GM21360 (cell line): Measurements from ENCODE around the gene GHR.

ENCODE experiments used
- ATAC-seq: cut with Tn5 transposase; IDR thresholded peaks from one replicate; pipeline ENCODE4 v1.9.1; 2021; ENCODE audit warnings: mild to moderate bottlenecking, moderate library complexity; ENCODE audit not compliant: unreplicated experiment

GHR gene

DNA sequence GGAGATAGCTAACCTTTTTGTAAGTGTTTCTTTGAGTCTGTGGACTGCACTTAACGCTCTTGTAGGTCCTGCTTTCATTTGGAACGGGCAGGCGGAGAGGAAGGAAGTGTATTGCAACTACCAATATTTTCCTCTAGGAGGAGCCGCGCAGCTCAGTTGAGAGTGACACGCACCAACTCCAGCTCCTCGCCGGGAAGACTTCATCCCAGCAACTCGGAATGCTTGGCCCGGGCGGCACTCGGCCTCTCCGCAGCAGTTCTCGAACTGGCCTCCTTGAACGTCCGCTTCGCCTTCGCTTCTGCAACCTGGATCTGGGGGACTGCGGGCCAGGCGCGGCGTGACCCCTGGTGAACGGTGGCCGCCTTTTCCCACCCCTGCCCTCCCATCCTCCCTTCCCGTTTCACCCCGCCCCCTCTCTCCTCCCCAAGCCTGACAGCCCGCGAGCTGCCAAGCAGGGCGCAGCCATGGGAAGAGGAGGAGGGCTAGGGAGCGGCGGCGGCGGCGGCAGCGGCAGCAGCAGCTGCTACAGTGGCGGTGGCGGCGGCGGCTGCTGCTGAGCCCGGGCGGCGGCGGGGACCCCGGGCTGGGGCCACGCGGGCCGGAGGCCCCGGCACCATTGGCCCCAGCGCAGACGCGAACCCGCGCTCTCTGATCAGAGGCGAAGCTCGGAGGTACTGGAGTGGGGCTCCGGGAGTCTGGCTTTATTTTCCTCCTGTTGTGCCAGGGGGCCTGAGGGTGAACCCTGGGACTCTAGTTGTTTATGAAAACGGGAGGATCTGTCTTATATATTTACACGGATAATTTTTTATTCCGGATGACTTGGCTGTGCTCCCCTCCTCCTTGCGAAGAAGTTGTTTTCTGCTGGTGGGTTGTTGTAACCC, at the start of gene GHR:
Gene GHR (plus strand): TSS at position 155 of the 881 bp plus-strand sequence. CDS start 142,436 bp downstream, outside the sequence.
- peak; percentile 84 for ATAC-seq

GRCh38 chr5:42374679-42375273, 48.5 kb upstream of the GHR start:
- no peak for ATAC-seq

- ATAC-seq, result no peak
These were observed 45.7 kb upstream of the GHR start for GRCh38 chr5:42377496-42377895.

- no peak for ATAC-seq
These were observed 41.3 kb upstream of the GHR start for GRCh38 chr5:42381973-42382372.

- no peak for ATAC-seq
These were observed 35.7 kb upstream of the GHR start for GRCh38 chr5:42387563-42387962.

- no peak for ATAC-seq
These were observed 33.1 kb upstream of the GHR start for GRCh38 chr5:42390115-42390514.

GRCh38 chr5:42392917-42393316, 30.3 kb upstream of the GHR start:
- no peak for ATAC-seq

DNA sequence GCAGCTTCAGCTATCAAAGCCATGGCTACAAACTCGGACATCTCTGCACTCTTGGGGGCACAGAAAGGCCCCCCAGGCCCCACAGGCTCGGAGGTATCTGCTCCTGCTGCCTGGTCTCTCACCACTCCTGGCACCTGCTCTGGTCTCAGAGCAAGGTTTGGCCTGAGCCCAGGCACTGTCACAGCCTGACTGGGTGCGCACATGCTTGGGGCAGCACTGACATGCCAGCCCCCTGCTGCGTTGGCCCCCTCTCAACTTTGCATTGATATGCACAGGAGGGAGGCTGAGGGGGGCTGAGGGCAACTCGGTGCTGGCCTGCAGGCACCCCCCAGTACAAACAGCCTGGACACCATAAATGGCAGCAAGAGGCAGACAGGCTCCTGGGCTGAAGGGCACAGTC, 27.1 kb upstream of the GHR start:
- ATAC-seq, result no peak

DNA sequence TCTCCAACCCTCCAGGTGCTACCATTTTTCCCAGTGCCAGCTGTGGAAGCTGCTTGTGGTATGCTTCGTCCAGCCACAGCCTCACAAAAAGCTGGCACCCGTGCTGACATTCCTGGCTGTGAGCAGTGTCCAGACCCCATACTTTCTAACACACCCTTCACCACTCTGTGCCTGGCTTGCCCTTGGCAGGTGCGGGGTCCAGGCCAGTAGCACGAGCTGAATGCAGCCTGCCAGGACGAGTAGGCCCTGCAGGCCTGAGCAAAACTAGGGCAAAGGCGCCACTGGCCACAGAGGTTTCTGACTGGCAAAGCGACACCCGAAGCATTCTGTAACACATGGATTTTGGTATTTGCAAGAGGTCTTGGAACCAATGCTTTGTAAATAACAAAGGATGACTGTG, 26.0 kb upstream of the GHR start:
- no peak for ATAC-seq

GRCh38 chr5:42399702-42400101, 23.5 kb upstream of the GHR start:
- no peak for ATAC-seq

DNA sequence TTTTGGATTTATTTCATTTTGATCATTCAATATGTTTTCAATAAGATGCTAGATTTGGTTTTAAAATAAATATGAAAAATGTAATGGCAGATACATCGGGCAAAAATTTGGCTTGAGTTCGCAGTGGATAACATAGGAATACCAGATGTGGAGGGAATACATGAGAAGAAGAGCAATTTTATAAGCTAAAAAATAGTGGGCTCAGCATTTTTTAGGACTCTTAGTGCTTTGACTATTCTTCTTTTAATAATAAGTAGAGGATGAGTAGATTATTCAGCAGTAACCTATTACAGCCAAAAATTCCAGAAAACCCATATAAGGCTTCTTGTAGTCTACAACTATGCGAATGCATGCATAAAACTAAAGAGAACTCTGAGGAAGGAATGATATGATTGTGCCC, 22.8 kb upstream of the GHR start:
- no peak for ATAC-seq

DNA sequence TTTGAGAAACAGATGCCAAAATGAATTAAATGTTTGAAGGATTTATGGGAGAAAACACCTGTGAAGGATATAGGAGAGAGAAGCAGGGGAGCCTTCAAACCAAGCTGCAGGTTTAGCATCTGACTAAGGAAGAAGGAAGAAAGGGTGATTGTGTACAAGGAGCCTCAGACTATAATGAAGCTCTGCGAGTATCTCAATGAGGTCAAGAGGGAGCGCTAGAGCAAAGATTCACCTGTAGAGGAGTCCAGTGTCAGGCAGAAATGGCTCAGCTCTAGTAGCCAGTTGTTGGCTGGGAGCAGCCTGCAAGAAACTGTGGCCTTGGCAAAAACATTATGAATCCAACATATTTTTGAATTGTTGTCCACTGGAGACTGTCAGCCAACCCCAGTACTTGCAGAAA, 20.0 kb upstream of the GHR start:
- ATAC-seq, result no peak

DNA sequence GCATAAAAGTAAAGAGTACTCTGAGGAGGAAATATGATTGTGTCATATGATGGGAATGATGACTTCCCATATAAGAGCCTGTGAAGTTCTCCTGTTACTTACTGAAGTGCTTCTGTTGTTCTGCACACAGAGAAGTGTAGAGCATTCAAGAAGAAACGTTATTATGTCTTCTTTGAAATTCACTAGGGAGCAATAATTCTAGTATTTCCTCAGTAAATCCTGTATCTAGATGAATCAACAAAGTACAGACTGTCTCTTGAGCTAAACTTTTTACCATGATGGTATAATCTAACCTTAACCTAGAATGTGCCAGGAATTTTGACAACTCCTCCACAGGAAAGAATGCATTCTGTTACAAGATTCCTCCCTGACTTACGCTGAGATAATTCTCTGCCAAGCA, 18.9 kb upstream of the GHR start:
- no peak for ATAC-seq

DNA sequence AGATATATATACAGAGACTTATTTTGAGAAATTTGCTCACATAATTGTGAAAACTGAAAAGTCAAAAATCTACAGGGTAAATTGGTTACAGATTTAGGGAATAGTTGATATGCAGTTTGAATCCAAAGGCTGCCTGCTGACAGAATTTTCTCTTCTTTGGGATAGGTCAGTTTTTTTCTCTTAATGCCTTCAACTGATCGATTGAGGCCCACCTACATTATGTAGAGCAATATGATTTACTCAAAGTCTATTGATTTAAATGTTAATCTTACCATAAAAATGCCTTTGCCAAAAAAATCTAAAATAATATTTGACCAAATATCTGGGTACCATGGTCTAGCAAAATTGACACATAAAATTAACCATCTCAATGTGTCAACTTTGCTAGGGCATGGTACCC, 3.9 kb upstream of the GHR start:
- ATAC-seq, result no peak

- no peak for ATAC-seq
These were observed 471 bp upstream of the GHR start for GRCh38 chr5:42422656-42423280.

DNA sequence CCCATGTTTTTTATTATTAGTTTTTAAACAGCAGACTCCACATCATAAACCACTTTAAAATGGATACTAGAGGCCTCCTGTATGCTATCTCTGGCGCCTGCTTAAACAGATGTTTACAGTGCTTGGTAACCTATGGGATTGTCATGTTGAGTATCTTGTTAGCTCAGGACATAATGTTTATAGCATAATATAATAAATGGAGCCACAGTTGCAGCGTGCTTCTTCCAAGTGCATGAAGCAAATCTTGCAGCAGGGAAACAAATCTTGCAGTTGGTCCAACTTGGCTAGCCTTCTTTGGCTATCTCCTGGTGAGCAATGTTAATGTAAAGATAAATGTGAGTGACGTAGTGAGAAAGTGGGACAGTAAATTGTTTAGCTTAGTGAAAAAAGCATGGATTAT, 2.8 kb downstream of the GHR start:
- no peak for ATAC-seq

GRCh38 chr5:42429694-42430093, 6.5 kb downstream of the GHR start:
- ATAC-seq, result no peak

- ATAC-seq, result no peak
These were observed 10.9 kb downstream of the GHR start for GRCh38 chr5:42434047-42434724.

DNA sequence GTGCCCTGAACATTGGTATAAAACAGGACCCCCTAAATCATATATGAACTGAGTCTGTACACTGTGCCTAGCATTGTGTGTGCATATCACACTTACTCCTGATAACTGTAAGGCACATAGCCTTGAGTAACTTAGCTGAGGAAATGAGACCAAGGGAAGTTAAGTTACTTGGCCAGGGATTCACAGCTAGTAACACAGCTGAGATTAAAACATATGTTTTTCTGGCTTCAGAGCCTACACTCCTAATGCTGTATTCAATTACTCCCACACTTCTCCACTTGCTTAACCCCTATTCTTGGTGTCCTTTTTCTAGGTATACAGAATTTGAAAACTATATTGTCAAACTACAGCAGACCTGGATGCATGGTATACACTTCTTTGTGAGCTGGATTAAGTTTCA, 12.8 kb downstream of the GHR start:
- no peak for ATAC-seq

- no peak for ATAC-seq
These were observed 31.2 kb downstream of the GHR start for GRCh38 chr5:42454216-42454995.

DNA sequence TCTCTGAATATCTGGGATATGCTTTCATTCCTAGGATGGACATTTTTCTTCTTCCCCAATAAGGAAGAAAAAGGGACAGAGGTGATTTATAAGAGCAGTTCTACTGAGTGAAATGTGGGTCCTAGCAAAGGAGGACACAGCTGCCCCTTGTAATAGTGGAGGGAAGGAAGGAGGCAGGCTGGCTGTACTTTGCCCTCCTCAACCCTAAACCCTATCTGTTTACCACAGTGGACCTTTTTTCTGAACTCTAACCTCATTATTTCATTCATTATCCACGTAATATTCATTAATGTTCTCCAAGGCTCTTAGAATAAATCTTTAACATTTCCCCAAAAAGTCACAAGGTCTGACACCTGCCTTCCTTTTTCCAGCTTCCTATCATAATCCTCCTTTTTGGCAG, 37.8 kb downstream of the GHR start:
- no peak for ATAC-seq
